Neural cell (in vitro differentiated cells): ENCODE results near the gene RPS6KA5. TPM values are rescaled to one million over a fixed set of nuclear protein-coding genes. Genes with fewer than 3 reads are reported as not detected.

Experiments used
- H2AFZ ChIP-seq: fragments of 200-600, 300-800 bp; sonication (generic), shearing (Covaris generic); 2 replicates; pipeline ENCODE4 v1.6.0; 2014; ENCODE audit warnings: low read depth, mild to moderate bottlenecking, antibody characterized with exemption, low read length, moderate library complexity
- H3F3A ChIP-seq: fragments of 200-600 bp; shearing (Covaris generic); 2 replicates; pipeline ENCODE4 v1.6.1; 2016; ENCODE audit warnings: mild to moderate bottlenecking, moderate library complexity, mixed read lengths, antibody characterized with exemption, low read length; ENCODE audit not compliant: insufficient read depth, poor library complexity, severe bottlenecking
- H3K27ac ChIP-seq: fragments of 200-600, 300-800 bp; sonication (generic), shearing (Covaris generic); 2 replicates; pipeline ENCODE4 v1.5.1; 2014; ENCODE audit warnings: mild to moderate bottlenecking, low read length, moderate library complexity
- H3K27me3 ChIP-seq: fragments of 300-800, 200-600 bp; sonication (generic), shearing (Covaris generic); 2 replicates; pipeline ENCODE4 v1.6.0; 2014; ENCODE audit warnings: mild to moderate bottlenecking, low read depth, low read length, moderate library complexity; ENCODE audit not compliant: insufficient read depth
- H3K36me3 ChIP-seq: fragments of 300-800, 200-600 bp; sonication (generic), shearing (Covaris generic); 2 replicates; pipeline ENCODE4 v1.5.1; 2014; ENCODE audit warnings: mild to moderate bottlenecking, antibody characterized with exemption, low read length, moderate library complexity; ENCODE audit not compliant: insufficient read depth
- H3K4me2 ChIP-seq: fragments of 300-800, 200-600 bp; sonication (generic), shearing (Covaris generic); 2 replicates; pipeline ENCODE4 v1.6.0; 2014; ENCODE audit warnings: mild to moderate bottlenecking, low read length
- H3K4me3 ChIP-seq: fragments of 300-800, 200-600 bp; sonication (generic), shearing (Covaris generic); 2 replicates; pipeline ENCODE4 v1.5.1; 2014; ENCODE audit warnings: mild to moderate bottlenecking, low read length, moderate library complexity
- H3K79me2 ChIP-seq: fragments of 200-600 bp; shearing (Covaris generic); replicated peaks from 2 replicates; pipeline ENCODE4 v1.6.0; 2014; ENCODE audit warnings: mild to moderate bottlenecking, low read length, moderate library complexity; ENCODE audit not compliant: insufficient read depth
- H3K9ac ChIP-seq: fragments of 300-800, 200-600 bp; sonication (generic), shearing (Covaris generic); 2 replicates; pipeline ENCODE4 v1.6.1; 2016; ENCODE audit warnings: mild to moderate bottlenecking, low read length, mixed read lengths
- H3K9me2 ChIP-seq: fragments of 200-600 bp; shearing (Covaris generic); 2 replicates; pipeline ENCODE4 v1.6.1; 2016; ENCODE audit warnings: mild to moderate bottlenecking, low read length, mixed read lengths; ENCODE audit not compliant: insufficient read depth
- H3K9me3 ChIP-seq: fragments of 200-600, 300-800 bp; sonication (generic), shearing (Covaris generic); 2 replicates; pipeline ENCODE4 v1.6.1; 2016; ENCODE audit warnings: mild to moderate bottlenecking, mixed run types, low read length, moderate library complexity, mixed read lengths
- H4K20me1 ChIP-seq: fragments of 200-600 bp; shearing (Covaris generic); 2 replicates; pipeline ENCODE4 v1.6.1; 2016; ENCODE audit warnings: mild to moderate bottlenecking, mixed run types; ENCODE audit not compliant: insufficient read depth
- EP300 ChIP-seq: fragments of 450-650 bp; conservative IDR thresholded peaks from 2 replicates; pipeline ENCODE4 v1.6.1; 2014; ENCODE audit warnings: antibody characterized with exemption, mild to moderate bottlenecking, moderate library complexity; ENCODE audit not compliant: poor library complexity, severe bottlenecking
- EZH2 ChIP-seq: fragments of 200-600, 300-800 bp; shearing (Covaris generic), sonication (generic); IDR thresholded peaks from 2 replicates; pipeline ENCODE4 v1.6.1; 2014; ENCODE audit warnings: antibody characterized with exemption, low read length, borderline replicate concordance, mild to moderate bottlenecking; ENCODE audit not compliant: insufficient read depth, poor library complexity, severe bottlenecking
- MXI1 ChIP-seq: fragments of 450-650 bp; conservative IDR thresholded peaks from 2 replicates; pipeline ENCODE4 v1.6.1; 2014; ENCODE audit warnings: antibody characterized with exemption, mild to moderate bottlenecking; ENCODE audit not compliant: poor library complexity, severe bottlenecking
- POLR2AphosphoS5 ChIP-seq: IDR thresholded peaks from 2 replicates; pipeline ENCODE4 v1.6.1; 2012
- RAD21 ChIP-seq: fragments of 450-650 bp; conservative IDR thresholded peaks from 2 replicates; pipeline ENCODE4 v1.6.1; 2014; ENCODE audit warnings: antibody characterized with exemption, mild to moderate bottlenecking, moderate library complexity
- SMC3 ChIP-seq: fragments of 450-650 bp; conservative IDR thresholded peaks from 2 replicates; pipeline ENCODE4 v1.6.1; 2014; ENCODE audit warnings: antibody characterized with exemption, mild to moderate bottlenecking, moderate library complexity; ENCODE audit not compliant: poor library complexity
- TAF1 ChIP-seq: IDR thresholded peaks from 2 replicates; pipeline ENCODE4 v1.6.1; 2012; ENCODE audit warnings: low read depth
- polyA plus RNA-seq: library from polyadenylated mRNA; depleted of rRNA; stranded (reverse); fragments of >200 nt; gene quantifications from 2 replicates; pipeline ENCODE4 v1.2.3, GENCODE V29; 2014
- TF ChIP-seq, protein P1 (sequence below): IDR thresholded peaks from 2 replicates; pipeline ENCODE4 v1.6.1; 2012; ENCODE audit warnings: borderline replicate concordance
- TF ChIP-seq, protein P2 (sequence below): fragments of 450-650 bp; IDR thresholded peaks from 2 replicates; pipeline ENCODE4 v1.5.1; 2014; ENCODE audit warnings: antibody characterized with exemption, mild to moderate bottlenecking, moderate library complexity; ENCODE audit not compliant: poor library complexity, severe bottlenecking

The RPS6KA5 gene
- polyA plus RNA-seq, 1 donor from 2014 or later: 6.3 TPM

DNA sequence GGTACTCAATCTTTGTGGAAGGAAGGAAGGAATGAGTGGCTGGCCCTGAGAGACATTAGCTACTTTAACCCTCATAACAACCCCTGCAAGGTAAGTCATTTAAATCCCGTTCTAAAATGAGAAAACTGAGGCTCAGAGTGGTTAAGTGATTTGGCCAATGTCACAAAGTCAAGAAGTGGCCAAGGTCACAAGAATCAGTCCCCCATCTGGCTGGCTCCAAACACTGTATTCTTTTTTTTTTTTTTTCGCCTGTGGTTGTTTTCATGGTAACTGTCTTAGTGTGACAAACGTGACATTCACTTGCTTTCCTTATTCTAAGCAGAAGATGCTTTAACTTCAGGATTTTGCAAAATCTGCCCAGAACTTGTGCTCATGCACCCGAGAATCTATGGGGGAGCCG, 247.0 kb downstream of the RPS6KA5 start:
- Histone ChIP-seq H3K9ac (no peak overlapping the region), H4K20me1 (no peaks in the 10 kb centered on the region), H3K9me2 (no peaks in the 10 kb centered on the region), H3K9me3 (no peaks in the 10 kb centered on the region), H3K27ac (no peak overlapping the region), H3K27me3 (no peaks in the 10 kb centered on the region), H3F3A (no peaks in the 10 kb centered on the region), H3K79me2 (peaks cover 30% of the 10 kb centered on the region), H3K4me2 (no peak overlapping the region), H3K36me3 (no peaks in the 10 kb centered on the region), H3K4me3 (peak overlapping the region; percentile 86), H2AFZ (no peak overlapping the region)
- TF ChIP-seq EP300: no peak
- no peak for TF ChIP-seq TAF1
- TF ChIP-seq, protein P1, sequence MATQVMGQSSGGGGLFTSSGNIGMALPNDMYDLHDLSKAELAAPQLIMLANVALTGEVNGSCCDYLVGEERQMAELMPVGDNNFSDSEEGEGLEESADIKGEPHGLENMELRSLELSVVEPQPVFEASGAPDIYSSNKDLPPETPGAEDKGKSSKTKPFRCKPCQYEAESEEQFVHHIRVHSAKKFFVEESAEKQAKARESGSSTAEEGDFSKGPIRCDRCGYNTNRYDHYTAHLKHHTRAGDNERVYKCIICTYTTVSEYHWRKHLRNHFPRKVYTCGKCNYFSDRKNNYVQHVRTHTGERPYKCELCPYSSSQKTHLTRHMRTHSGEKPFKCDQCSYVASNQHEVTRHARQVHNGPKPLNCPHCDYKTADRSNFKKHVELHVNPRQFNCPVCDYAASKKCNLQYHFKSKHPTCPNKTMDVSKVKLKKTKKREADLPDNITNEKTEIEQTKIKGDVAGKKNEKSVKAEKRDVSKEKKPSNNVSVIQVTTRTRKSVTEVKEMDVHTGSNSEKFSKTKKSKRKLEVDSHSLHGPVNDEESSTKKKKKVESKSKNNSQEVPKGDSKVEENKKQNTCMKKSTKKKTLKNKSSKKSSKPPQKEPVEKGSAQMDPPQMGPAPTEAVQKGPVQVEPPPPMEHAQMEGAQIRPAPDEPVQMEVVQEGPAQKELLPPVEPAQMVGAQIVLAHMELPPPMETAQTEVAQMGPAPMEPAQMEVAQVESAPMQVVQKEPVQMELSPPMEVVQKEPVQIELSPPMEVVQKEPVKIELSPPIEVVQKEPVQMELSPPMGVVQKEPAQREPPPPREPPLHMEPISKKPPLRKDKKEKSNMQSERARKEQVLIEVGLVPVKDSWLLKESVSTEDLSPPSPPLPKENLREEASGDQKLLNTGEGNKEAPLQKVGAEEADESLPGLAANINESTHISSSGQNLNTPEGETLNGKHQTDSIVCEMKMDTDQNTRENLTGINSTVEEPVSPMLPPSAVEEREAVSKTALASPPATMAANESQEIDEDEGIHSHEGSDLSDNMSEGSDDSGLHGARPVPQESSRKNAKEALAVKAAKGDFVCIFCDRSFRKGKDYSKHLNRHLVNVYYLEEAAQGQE: no peak

DNA sequence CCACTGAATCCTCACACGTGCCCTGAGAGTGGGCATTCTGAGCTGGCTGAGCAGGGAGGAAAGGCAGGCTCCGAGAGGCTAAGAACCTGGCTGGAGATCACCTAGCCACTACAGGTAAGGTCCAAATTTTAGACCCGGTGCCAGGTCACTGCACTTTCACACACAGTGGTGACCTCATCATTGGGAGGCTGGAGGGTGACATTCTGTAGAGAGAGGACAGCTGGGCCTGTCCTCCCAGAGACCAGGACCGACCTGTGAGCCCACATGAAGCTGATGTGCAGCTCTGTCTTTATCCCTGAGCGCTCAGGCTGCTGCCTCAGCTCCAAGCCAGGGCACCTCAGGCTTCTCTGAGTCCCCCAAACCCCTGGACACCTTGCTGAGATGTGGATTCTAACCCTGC, 248.3 kb downstream of the RPS6KA5 start:
- Histone ChIP-seq H3K36me3 (no peaks in the 10 kb centered on the region), H3K4me2 (no peak overlapping the region), H3K4me3 (no peak overlapping the region), H3K27me3 (no peaks in the 10 kb centered on the region), H3K27ac (no peak overlapping the region), H3F3A (no peaks in the 10 kb centered on the region), H4K20me1 (no peaks in the 10 kb centered on the region), H3K9ac (no peak overlapping the region), H3K9me3 (no peaks in the 10 kb centered on the region), H3K9me2 (no peaks in the 10 kb centered on the region), H3K79me2 (peaks cover 30% of the 10 kb centered on the region), H2AFZ (no peak overlapping the region)
- no peak for TF ChIP-seq SMC3
- TF ChIP-seq MXI1: no peak
- TF ChIP-seq EZH2: no peak
- TF ChIP-seq, protein P1: no peak
- TF ChIP-seq, protein P2, sequence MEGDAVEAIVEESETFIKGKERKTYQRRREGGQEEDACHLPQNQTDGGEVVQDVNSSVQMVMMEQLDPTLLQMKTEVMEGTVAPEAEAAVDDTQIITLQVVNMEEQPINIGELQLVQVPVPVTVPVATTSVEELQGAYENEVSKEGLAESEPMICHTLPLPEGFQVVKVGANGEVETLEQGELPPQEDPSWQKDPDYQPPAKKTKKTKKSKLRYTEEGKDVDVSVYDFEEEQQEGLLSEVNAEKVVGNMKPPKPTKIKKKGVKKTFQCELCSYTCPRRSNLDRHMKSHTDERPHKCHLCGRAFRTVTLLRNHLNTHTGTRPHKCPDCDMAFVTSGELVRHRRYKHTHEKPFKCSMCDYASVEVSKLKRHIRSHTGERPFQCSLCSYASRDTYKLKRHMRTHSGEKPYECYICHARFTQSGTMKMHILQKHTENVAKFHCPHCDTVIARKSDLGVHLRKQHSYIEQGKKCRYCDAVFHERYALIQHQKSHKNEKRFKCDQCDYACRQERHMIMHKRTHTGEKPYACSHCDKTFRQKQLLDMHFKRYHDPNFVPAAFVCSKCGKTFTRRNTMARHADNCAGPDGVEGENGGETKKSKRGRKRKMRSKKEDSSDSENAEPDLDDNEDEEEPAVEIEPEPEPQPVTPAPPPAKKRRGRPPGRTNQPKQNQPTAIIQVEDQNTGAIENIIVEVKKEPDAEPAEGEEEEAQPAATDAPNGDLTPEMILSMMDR: no peak
- no peak for TF ChIP-seq TAF1
- no peak for TF ChIP-seq POLR2AphosphoS5
- TF ChIP-seq RAD21: no peak
- no peak for TF ChIP-seq EP300
